ENCODE data around the gene IQGAP2.

IQGAP2 gene

DNA sequence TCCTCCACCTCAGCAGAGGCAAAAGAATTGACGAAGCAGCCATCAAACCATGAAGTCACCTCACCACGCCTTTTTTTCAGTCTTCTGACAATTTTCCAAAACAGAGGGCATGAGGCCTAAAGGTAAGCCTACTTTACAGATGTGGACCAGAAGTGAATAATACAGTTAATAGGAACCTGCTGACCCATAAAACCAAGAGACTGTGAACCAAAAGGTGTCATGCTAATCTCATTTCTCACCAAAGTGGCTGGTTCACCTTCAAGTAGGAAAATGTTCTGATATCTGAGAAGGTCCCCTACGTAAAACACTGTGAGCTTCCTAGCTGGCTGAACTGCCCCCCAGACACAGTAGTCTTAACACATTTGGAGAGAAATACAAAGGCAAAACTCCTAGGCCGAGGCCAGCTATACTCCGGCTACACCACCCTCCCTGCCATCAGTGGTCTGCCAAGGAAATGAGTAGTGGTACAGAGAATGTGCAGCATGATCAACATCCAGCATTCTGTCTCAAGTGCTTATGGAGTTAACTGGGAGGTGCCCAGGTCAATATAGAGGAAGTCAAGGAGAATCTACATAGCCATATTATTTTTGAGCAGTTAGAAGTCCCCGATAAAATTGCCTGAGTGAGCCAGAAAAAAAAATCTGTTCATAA, 239.4 kb downstream of the IQGAP2 start:
- no peaks in the 10 kb centered on the region for H3K27me3 ChIP-seq (ENCODE audit: control insufficient read depth, insufficient read depth, low read length)
- H3K4me3 ChIP-seq (ENCODE audit: low read length), result no peak overlapping the region
- H3K27ac ChIP-seq (ENCODE audit: low read depth, low read length), result no peak overlapping the region
- H3K4me1 ChIP-seq (ENCODE audit: control insufficient read depth, insufficient read depth, low read length), result no peaks in the 10 kb centered on the region
- H3K9ac ChIP-seq (ENCODE audit: low read length), result no peak overlapping the region
- no peaks in the 10 kb centered on the region for H3K36me3 ChIP-seq (ENCODE audit: control insufficient read depth, insufficient read depth, low read length)

DNA sequence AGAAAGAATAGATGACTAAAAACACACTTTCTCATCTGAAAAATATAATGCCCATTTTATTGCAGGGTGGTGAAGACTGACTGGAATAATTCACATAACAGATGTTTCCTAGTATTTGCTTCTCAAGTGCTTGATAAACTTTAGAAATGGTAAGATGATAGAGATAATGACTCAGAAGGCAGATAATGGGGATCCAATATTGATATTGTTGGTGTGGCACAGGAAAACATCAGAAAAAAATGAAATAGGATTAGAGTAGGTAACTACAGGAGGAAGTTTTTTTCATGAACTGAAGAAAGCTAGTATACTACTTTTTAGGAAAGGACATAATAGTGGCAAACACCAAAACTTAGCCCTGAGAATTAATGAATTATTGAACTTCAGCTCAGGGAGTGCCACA, 240.3 kb downstream of the IQGAP2 start:
- Histone ChIP-seq H3K27ac (ENCODE audit: low read depth, low read length) (no peak overlapping the region), H3K4me3 (ENCODE audit: low read length) (no peak overlapping the region), H3K9ac (ENCODE audit: low read length) (no peak overlapping the region), H3K36me3 (ENCODE audit: control insufficient read depth, insufficient read depth, low read length) (peaks cover 4% of the 10 kb centered on the region), H3K27me3 (ENCODE audit: control insufficient read depth, insufficient read depth, low read length) (no peaks in the 10 kb centered on the region), H3K4me1 (ENCODE audit: control insufficient read depth, insufficient read depth, low read length) (no peaks in the 10 kb centered on the region)

DNA sequence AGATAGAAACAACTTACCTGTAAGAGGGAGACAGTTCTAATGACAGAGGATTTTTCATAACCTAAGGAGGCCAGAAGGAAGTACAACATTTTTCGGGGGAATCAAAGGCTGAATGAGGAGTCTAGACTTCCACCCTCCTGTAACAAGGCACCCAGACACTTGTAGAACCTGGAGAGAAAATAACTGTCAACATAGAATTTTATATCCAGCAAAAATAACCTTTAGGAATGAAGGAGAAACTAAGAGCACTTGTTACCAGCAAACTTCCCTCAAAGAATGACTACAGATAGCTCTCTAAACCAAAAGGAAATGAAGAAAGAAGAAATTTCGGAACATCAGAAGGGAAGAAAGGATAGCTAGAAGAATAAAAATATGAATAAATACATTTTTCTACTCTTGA, 246.1 kb downstream of the IQGAP2 start:
- H3K4me1 ChIP-seq (ENCODE audit: control insufficient read depth, insufficient read depth, low read length), result no peaks in the 10 kb centered on the region
- peaks cover 6% of the 10 kb centered on the region for H3K36me3 ChIP-seq (ENCODE audit: control insufficient read depth, insufficient read depth, low read length)
- no peak overlapping the region for H3K27ac ChIP-seq (ENCODE audit: low read depth, low read length)
- H3K27me3 ChIP-seq (ENCODE audit: control insufficient read depth, insufficient read depth, low read length), result no peaks in the 10 kb centered on the region
- H3K4me3 ChIP-seq (ENCODE audit: low read length), result no peak overlapping the region
- no peak overlapping the region for H3K9ac ChIP-seq (ENCODE audit: low read length)

- Histone ChIP-seq H3K27ac (ENCODE audit: low read depth, low read length) (no peak overlapping the region), H3K9ac (ENCODE audit: low read length) (no peak overlapping the region), H3K27me3 (ENCODE audit: control insufficient read depth, insufficient read depth, low read length) (no peaks in the 10 kb centered on the region), H3K4me3 (ENCODE audit: low read length) (no peak overlapping the region), H3K36me3 (ENCODE audit: control insufficient read depth, insufficient read depth, low read length) (peaks cover 3% of the 10 kb centered on the region), H3K4me1 (ENCODE audit: control insufficient read depth, insufficient read depth, low read length) (no peaks in the 10 kb centered on the region)
Measured at GRCh38 chr5:76652809-76653414, 249.8 kb downstream of the IQGAP2 start.

DNA sequence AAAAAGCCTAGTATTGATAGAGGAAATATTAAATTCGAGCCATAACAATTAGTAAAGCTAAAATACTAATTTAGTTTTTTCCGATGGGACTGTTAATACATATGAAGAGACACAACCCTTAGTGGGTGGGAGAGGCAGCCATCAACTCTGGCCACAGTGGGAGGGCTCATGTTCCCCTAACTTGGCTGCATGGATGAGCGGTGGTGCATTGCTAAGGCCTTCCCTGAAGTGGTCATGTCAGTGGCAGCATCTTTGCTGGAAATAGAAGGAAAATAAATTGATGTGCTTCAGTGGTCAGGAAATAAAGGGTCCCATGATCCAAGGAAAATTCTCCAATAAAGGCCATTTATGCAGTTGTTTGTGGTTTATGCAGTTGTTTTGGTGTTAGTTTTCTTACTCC, 254.0 kb downstream of the IQGAP2 start:
- H3K27me3 ChIP-seq (ENCODE audit: control insufficient read depth, insufficient read depth, low read length), result no peaks in the 10 kb centered on the region
- no peaks in the 10 kb centered on the region for H3K4me1 ChIP-seq (ENCODE audit: control insufficient read depth, insufficient read depth, low read length)
- no peaks in the 10 kb centered on the region for H3K36me3 ChIP-seq (ENCODE audit: control insufficient read depth, insufficient read depth, low read length)
- H3K9ac ChIP-seq (ENCODE audit: low read length), result no peak overlapping the region
- no peak overlapping the region for H3K4me3 ChIP-seq (ENCODE audit: low read length)
- no peak overlapping the region for H3K27ac ChIP-seq (ENCODE audit: low read depth, low read length)

GRCh38 chr5:76657683-76658311, 254.7 kb downstream of the IQGAP2 start:
- Histone ChIP-seq H3K36me3 (ENCODE audit: control insufficient read depth, insufficient read depth, low read length) (no peaks in the 10 kb centered on the region), H3K27ac (ENCODE audit: low read depth, low read length) (no peak overlapping the region), H3K9ac (ENCODE audit: low read length) (no peak overlapping the region), H3K4me3 (ENCODE audit: low read length) (no peak overlapping the region), H3K27me3 (ENCODE audit: control insufficient read depth, insufficient read depth, low read length) (no peaks in the 10 kb centered on the region), H3K4me1 (ENCODE audit: control insufficient read depth, insufficient read depth, low read length) (no peaks in the 10 kb centered on the region)

- Histone ChIP-seq H3K9ac (ENCODE audit: low read length) (no peak overlapping the region), H3K27ac (ENCODE audit: low read depth, low read length) (no peak overlapping the region), H3K4me1 (ENCODE audit: control insufficient read depth, insufficient read depth, low read length) (no peaks in the 10 kb centered on the region), H3K36me3 (ENCODE audit: control insufficient read depth, insufficient read depth, low read length) (no peaks in the 10 kb centered on the region), H3K27me3 (ENCODE audit: control insufficient read depth, insufficient read depth, low read length) (no peaks in the 10 kb centered on the region), H3K4me3 (ENCODE audit: low read length) (no peak overlapping the region)
Measured at GRCh38 chr5:76660360-76660759, 257.3 kb downstream of the IQGAP2 start.

- no peak overlapping the region for H3K27ac ChIP-seq (ENCODE audit: low read depth, low read length)
- H3K9ac ChIP-seq (ENCODE audit: low read length), result no peak overlapping the region
- no peaks in the 10 kb centered on the region for H3K4me1 ChIP-seq (ENCODE audit: control insufficient read depth, insufficient read depth, low read length)
- H3K27me3 ChIP-seq (ENCODE audit: control insufficient read depth, insufficient read depth, low read length), result no peaks in the 10 kb centered on the region
- H3K4me3 ChIP-seq (ENCODE audit: low read length), result no peak overlapping the region
- H3K36me3 ChIP-seq (ENCODE audit: control insufficient read depth, insufficient read depth, low read length), result no peaks in the 10 kb centered on the region
Measured at GRCh38 chr5:76662521-76662920, 259.4 kb downstream of the IQGAP2 start.

GRCh38 chr5:76663573-76663972, 260.5 kb downstream of the IQGAP2 start:
- Histone ChIP-seq H3K36me3 (ENCODE audit: control insufficient read depth, insufficient read depth, low read length) (no peaks in the 10 kb centered on the region), H3K9ac (ENCODE audit: low read length) (no peak overlapping the region), H3K4me3 (ENCODE audit: low read length) (no peak overlapping the region), H3K4me1 (ENCODE audit: control insufficient read depth, insufficient read depth, low read length) (no peaks in the 10 kb centered on the region), H3K27me3 (ENCODE audit: control insufficient read depth, insufficient read depth, low read length) (no peaks in the 10 kb centered on the region), H3K27ac (ENCODE audit: low read depth, low read length) (no peak overlapping the region)

GRCh38 chr5:76664079-76664478, 261.0 kb downstream of the IQGAP2 start:
- Histone ChIP-seq H3K27ac (ENCODE audit: low read depth, low read length) (no peak overlapping the region), H3K4me3 (ENCODE audit: low read length) (no peak overlapping the region), H3K36me3 (ENCODE audit: control insufficient read depth, insufficient read depth, low read length) (no peaks in the 10 kb centered on the region), H3K9ac (ENCODE audit: low read length) (no peak overlapping the region), H3K27me3 (ENCODE audit: control insufficient read depth, insufficient read depth, low read length) (no peaks in the 10 kb centered on the region), H3K4me1 (ENCODE audit: control insufficient read depth, insufficient read depth, low read length) (no peaks in the 10 kb centered on the region)

DNA sequence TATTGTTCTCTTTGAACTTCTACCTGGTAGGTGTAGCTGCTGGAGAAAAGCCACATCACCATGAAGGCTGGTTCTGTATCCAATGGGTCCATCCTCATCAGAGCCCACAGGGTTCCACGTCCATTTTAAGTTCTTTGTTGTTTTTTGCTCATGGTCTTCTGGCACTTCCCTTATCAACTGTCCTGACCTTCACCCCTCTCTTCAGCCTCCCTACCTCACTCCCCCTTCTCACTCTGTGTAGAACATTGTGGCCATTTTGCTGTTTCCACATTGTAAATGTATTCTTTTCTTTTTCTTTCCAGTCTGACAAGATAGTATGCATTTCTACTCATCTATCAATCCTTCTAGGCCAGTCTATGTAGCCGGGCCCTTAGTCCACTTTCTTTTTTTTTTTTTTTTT, 264.4 kb downstream of the IQGAP2 start:
- H3K4me3 ChIP-seq (ENCODE audit: low read length), result no peak overlapping the region
- H3K27me3 ChIP-seq (ENCODE audit: control insufficient read depth, insufficient read depth, low read length), result no peaks in the 10 kb centered on the region
- peaks cover 2% of the 10 kb centered on the region for H3K36me3 ChIP-seq (ENCODE audit: control insufficient read depth, insufficient read depth, low read length)
- H3K27ac ChIP-seq (ENCODE audit: low read depth, low read length), result no peak overlapping the region
- H3K4me1 ChIP-seq (ENCODE audit: control insufficient read depth, insufficient read depth, low read length), result no peaks in the 10 kb centered on the region
- no peak overlapping the region for H3K9ac ChIP-seq (ENCODE audit: low read length)

DNA sequence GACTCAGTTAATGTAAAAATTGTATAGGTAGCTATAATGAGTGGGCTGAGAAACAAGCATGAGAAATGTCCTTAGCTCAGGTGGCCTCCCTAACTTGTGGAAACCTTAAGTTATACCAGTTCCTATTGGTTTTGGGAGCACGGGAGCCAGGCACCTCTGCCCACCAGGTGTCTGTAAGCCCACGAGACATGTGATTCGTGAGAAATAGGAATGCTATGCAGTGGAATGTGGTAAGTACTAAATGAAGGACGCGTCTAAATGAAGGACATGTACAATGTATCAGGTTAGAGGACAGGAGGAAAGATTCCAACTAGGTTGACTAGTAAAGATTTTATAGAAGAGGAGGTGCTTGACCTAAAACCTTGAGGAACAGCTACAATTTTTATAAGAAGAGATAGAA, 266.2 kb downstream of the IQGAP2 start:
- Histone ChIP-seq H3K27me3 (ENCODE audit: control insufficient read depth, insufficient read depth, low read length) (no peaks in the 10 kb centered on the region), H3K4me1 (ENCODE audit: control insufficient read depth, insufficient read depth, low read length) (no peaks in the 10 kb centered on the region), H3K4me3 (ENCODE audit: low read length) (no peak overlapping the region), H3K27ac (ENCODE audit: low read depth, low read length) (no peak overlapping the region), H3K9ac (ENCODE audit: low read length) (no peak overlapping the region), H3K36me3 (ENCODE audit: control insufficient read depth, insufficient read depth, low read length) (peaks cover 2% of the 10 kb centered on the region)

DNA sequence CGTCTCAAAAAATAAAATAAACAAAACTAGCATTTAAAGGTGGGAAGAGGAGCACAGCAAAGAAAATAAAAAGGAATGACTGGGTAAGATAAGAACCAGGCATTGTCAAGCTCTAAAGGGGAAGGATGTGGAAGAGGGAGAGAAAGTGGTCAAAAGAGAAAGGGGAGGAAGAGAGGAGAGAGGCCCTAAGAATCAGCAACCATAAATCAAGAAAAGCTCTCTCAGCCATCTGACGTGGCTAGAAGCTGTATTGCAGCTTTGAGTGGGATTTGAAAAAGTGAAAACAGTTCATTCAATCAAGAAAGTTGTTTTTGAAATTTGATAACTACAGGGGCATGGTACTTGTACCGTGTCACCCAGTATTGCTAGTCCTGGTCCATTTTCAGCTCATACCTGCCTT, 267.4 kb downstream of the IQGAP2 start:
- H3K27ac ChIP-seq (ENCODE audit: low read depth, low read length), result no peak overlapping the region
- no peaks in the 10 kb centered on the region for H3K27me3 ChIP-seq (ENCODE audit: control insufficient read depth, insufficient read depth, low read length)
- no peak overlapping the region for H3K9ac ChIP-seq (ENCODE audit: low read length)
- no peak overlapping the region for H3K4me3 ChIP-seq (ENCODE audit: low read length)
- peaks cover 2% of the 10 kb centered on the region for H3K36me3 ChIP-seq (ENCODE audit: control insufficient read depth, insufficient read depth, low read length)
- no peaks in the 10 kb centered on the region for H3K4me1 ChIP-seq (ENCODE audit: control insufficient read depth, insufficient read depth, low read length)
